ENCODE results near the gene NEK6.

Gene NEK6

DNA sequence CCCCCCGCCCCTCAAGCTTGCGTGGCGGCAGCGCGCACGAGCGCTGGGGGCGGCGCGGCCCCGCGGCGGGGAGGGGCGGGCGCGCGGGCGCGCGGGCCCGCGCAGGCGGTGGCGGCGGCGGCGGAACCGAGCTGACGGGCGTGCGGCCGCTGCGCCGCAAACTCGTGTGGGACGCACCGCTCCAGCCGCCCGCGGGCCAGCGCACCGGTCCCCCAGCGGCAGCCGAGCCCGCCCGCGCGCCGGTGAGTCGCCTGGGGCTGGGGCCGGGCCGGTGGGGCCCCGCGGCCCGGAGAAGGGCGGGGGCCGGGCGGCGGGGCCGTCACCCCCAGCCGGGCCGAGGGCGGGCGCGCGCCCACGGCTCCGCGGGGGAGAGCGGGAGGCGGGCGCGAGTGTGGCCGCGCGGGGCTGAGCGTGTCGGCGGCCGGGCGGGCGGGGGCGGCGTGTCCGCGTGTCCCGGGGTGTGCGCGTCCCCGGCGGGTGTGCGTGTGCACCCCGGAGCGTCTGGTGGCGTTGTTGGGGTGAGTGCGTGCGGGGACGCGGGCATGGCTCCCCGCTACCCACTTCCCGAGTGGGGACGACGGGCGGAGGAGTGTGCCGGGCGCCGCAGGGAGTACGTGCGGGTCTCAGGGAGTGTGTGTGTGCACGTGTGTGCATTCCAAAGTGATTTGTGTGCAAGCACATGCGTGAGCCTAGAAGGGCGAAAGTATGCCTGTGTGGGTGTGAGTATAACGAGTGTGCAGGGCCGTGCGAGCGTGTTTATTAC, at the start of gene NEK6:
TSS of gene NEK6 (plus strand) at position 106 of the 763 bp plus-strand sequence. CDS start 44,016 bp downstream, outside the sequence.
- DNase-seq (ENCODE audit: low read depth in 2 of 2): no peak

DNA sequence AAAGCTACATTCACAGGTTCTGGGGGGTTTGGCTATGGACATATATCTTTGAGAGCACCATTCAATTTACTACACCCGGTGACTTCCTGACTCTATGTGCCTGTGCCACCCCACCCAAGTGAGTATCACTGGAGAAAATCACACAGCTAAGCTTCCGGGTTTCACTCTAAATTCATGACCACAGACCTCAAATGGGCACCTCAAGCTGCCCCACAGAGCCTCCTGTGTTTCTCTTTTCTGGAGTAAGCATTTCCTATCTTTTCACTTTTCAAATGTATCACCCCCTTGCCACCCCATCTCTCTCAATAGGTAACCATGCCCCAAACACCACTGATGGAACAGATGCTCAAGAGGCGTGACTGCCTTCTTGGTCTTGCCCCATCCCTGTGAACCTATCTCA, 49.2 kb upstream of the NEK6 start:
- DNase-seq (ENCODE audit: low read depth in 2 of 2): no peak

GRCh38 chr9:124209279-124209678, 48.5 kb upstream of the NEK6 start:
- no peak for DNase-seq (ENCODE audit: low read depth in 2 of 2)

- DNase-seq (ENCODE audit: low read depth in 2 of 2): no peak
These were observed 48.0 kb upstream of the NEK6 start for GRCh38 chr9:124209774-124210173.

GRCh38 chr9:124210697-124211096, 47.1 kb upstream of the NEK6 start:
- peak in 1 of 2 experiments; percentile 34 for DNase-seq (ENCODE audit: low read depth in 2 of 2)

- DNase-seq (ENCODE audit: low read depth in 2 of 2): no peak
These were observed 45.2 kb upstream of the NEK6 start for GRCh38 chr9:124212381-124213050.

DNA sequence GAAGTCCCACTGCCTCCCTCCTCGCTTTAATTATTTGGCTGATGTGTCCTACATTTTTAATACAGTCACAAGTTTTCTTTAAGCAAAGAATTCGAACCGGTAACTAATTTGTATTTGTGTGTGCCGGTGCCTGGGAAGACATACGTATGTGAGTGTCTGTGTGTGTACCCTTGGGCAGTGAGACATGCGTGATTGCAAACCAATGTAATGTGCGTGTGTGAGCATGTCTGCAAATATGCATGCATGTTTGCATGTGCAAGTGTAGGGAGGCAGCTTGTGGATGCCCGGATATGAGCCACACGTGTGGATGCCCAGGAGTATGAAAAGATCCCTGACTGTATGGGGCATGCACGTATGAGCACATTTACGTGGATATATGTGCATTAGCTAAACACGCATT, 44.4 kb upstream of the NEK6 start:
- DNase-seq (ENCODE audit: low read depth in 2 of 2): no peak

GRCh38 chr9:124214116-124214515, 43.6 kb upstream of the NEK6 start:
- DNase-seq (ENCODE audit: low read depth in 2 of 2): no peak

DNA sequence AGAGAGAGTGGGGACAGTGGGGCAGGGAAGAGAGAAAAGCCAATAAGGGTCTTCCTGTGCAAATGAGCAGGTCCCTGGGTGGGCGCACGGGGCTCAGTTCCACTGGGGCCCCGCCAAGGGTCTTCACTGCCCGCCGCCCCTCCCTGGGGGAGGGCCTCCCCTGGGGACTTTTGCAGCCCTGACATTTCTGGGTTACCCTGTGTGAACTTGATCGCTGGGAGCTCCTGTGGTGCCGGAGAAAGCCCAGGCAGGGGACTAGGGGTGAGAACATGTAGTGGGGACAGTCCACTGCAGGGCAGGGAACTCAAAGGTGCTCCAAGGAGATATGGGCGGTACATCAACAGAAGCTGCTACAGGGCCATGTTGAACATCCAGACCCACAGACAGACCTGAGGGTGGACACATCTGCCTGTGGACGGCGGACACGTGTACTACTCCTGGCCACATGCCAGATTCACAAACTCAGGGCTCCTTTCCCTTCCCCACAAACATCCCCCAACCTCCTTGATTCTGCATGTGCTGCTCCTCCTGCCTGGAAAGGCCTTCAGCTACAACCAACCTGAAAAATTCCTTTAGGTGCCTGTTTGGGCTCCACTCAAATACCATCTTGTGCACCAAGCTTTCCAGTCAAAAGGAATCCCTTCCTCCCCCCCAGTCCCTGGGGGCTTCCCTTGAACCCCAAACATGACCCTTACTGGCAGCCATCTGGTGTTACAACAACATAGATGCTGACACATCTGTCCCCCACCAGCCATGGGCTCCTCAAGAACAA, 43.0 kb upstream of the NEK6 start:
- DNase-seq (ENCODE audit: low read depth in 2 of 2): no peak

GRCh38 chr9:124215368-124215910, 42.3 kb upstream of the NEK6 start:
- no peak for DNase-seq (ENCODE audit: low read depth in 2 of 2)

DNA sequence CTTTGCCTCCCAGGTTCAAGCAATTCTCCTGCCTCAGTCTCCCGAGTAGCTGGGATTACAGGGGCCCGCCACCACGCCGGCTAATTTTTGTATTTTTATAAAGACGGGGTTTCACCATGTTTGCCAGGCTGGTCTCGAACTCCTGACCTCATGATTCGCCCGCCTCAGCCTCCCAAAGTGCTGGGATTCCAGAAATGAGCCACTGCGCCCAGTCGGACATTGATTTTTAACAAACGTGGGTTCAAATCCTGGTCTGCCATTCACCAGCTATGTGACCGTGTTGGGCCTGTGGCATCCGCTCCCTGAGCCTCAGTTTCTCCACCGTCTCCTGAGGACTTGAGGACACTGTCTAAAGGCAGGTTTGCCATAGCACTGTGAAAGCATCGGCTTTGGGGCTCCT, 41.8 kb upstream of the NEK6 start:
- no peak for DNase-seq (ENCODE audit: low read depth in 2 of 2)

GRCh38 chr9:124216474-124217176, 41.1 kb upstream of the NEK6 start:
- peak; percentile 23 to 53 for DNase-seq (ENCODE audit: low read depth in 2 of 2)

DNA sequence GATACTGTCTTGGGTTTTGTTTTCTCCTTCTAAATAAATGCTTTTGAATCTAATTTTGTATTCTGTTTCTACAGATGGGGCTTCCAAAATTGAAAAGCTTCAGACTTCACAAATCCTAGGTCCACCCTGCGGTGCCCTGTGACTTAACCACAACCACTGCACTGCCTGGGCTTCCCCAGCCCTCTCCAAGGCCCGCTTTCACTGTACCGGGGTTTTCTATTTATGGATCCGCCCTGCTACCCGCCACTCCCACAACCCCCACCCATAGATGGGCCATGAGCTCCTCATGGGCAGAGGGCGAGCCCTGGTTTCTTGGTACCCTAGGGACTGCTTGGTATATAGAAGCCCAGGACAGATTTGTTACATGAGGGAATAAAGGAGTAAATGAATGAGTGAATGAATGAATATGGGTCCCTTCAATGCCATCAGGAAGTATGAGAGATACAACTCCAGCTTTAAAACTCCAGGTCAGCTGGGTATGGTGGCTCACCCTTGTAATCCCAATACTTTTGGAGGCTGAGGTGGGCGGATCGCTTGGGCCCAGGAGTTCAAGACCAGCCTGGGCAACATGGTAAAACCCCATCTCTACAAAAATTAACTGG, 39.8 kb upstream of the NEK6 start:
- DNase-seq (ENCODE audit: low read depth in 2 of 2): no peak

DNA sequence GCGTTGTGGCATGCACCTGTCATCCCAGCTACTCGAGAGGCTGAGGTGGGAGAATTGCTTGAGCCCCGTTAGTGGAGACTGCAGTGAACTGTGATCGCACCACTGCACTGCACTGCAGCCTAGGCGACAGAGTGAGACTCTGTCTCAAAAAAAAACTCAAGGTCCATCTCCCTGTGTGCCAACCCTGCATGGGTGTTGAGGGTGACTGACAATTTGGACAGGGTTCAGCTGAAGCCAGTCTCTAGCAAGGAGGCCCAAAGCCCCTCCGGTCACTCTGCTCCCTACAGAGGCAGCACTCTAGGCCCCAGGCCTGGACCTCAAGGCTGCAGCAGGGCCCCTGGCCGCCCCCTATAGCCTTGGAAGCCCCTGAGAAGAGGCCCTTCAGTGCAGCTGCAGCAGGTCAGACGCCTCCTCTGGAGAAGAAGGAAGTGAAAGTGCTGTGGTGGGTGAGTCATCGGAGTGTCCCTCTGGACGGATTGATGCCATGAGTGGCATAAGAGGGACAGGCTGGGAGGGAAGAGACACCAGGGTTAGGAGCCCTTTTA, 39.2 kb upstream of the NEK6 start:
- peak in 1 of 2 experiments; percentile 39 for DNase-seq (ENCODE audit: low read depth in 2 of 2)

- no peak for DNase-seq (ENCODE audit: low read depth in 2 of 2)
These were observed 38.7 kb upstream of the NEK6 start for GRCh38 chr9:124218987-124219461.

DNA sequence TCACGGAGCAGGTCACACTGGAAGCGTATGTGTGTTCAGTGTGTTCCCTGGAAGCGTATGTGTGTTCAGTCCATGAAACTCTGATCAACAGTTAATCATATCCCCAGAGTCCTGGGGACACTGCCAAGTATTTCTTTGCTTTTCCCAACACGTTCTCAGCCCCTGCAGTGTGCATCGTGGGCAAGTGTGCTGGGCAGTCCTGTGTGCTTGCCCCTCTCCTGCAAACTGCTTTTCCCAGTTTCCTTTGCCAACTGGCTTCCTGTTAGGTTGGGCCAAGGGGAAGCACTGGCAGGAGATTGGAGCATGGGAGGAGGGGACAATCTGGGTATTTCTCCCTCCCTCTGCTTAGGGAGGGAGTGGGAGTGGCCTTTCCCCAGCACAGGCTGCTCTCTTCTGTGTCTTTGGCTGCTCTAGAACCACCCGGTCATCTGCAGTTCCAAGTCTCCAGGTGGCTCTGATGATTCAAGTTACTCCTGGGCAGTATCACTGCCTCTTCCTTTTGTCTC, 36.8 kb upstream of the NEK6 start:
- DNase-seq (ENCODE audit: low read depth in 2 of 2): no peak

GRCh38 chr9:124221676-124222075, 36.1 kb upstream of the NEK6 start:
- DNase-seq (ENCODE audit: low read depth in 2 of 2): no peak

DNA sequence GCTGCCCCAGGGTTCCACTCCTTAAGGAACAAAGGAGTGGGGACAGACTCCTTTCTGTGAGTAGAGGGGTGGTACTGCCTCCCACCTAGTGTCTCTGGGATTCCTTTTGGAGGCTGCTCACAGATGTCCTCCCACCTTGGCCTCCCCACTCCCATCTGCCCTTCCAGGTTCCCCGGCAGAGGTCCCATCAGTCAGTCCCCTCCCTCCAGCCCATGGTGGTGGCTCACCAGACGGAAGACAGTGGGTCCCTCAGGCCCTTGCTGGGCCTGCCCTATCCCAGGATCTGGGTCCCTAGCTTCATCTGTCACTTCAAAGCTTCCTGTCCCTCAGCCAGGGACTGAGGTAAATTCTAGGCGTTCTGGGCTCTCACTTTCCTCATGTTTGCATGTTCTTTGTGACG, 35.6 kb upstream of the NEK6 start:
- no peak for DNase-seq (ENCODE audit: low read depth in 2 of 2)

DNA sequence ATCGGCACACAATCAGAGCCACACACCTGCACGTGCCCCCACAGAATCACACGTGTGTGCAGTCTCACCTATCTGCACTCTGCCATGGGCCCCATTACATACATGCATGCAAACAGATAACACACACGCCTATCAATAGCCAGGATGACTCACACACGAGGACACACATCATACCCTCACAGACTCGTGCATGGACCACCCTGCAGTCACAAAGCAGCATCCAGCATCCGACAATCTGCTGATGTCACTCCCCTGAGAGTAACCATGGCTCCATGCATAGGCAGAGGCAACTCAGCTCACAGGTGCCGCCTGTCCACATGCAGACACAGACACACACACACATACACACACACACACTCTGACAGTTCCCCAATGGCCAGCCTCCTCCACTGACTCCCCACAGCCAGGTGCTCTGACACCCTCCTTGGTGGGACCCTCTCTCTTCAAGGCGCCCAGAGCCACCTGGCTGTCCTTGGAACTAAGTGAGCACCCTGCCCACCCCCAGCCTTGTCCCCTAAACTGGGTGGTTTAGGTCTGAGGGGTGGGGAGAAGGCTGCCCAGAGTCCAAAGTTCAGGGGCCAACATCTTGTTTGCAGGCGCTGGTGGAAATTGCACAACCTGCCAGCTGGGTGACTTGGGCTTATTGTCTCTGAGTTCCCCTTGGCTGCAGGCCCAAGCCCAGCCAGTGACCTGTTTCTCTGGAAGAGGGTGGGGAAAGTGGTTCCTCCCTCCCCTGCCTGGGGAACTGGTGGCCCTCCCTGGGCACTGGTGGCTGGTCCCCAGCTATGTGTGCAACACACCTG, 34.6 kb upstream of the NEK6 start:
- DNase-seq (ENCODE audit: low read depth in 2 of 2): no peak

DNA sequence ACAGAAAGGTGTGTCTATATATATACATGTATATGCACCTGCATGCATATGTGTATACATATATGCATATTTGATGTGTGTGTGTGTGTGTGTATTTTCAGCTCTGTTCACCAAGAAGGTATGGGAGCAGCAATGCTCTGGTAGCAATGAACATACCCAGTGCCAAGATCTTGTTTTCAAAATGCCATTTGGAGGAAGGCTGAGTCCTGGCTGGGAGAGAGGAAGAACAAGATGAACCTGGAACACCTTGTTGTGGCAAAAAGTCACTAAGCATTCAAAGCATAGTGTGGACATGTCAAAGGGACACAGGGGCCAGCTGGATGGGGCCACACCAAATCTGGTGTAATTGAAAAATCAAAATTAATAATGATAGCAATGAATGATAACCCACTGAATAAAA, 31.8 kb upstream of the NEK6 start:
- no peak for DNase-seq (ENCODE audit: low read depth in 2 of 2)

Measured in stimulated activated CD4-positive, alpha-beta T cell treated with anti-CD3 and anti-CD28 coated beads, Interleukin-12 subunit alpha, Interleukin-12 subunit beta, amount 100 ng/mL, for 24 hours (primary cell).